IPS-15b (cell line): ENCODE measurements around the gene AGPAT4.
A peak's percentile ranks its signal among the peaks of the same experiment; 100 is the strongest.
"Not testable (repeated sequence)": the region's sequence is repeated elsewhere in the genome, so short reads cannot be mapped to it uniquely, and the experiment has no call there.

Source experiments
- H3K27me3 ChIP-seq: one replicate; pipeline ENCODE4 v1.6.1; 2013; ENCODE audit warnings: low read length; ENCODE audit not compliant: control insufficient read depth, insufficient read depth
- H3K36me3 ChIP-seq: one replicate; pipeline ENCODE4 v1.6.1; 2013; ENCODE audit warnings: low read length; ENCODE audit not compliant: control insufficient read depth, insufficient read depth
- H3K4me1 ChIP-seq: one replicate; pipeline ENCODE4 v1.6.1; 2013; ENCODE audit warnings: mild to moderate bottlenecking, low read length; ENCODE audit not compliant: control insufficient read depth, insufficient read depth
- H3K4me3 ChIP-seq: one replicate; pipeline ENCODE4 v1.5.1; 2013; ENCODE audit warnings: low read depth, low read length
- H3K9ac ChIP-seq: one replicate; pipeline ENCODE4 v1.6.1; 2013; ENCODE audit warnings: low read depth, mild to moderate bottlenecking, low read length
- H3K9me3 ChIP-seq: one replicate; pipeline ENCODE4 v1.6.1; 2013; ENCODE audit warnings: mild to moderate bottlenecking, low read length; ENCODE audit not compliant: control insufficient read depth, insufficient read depth

AGPAT4 gene

GRCh38 chr6:161273752-161274487 is at the start of gene AGPAT4:
Gene AGPAT4, minus strand, starts transcription at chr6:161274061. Its CDS starts 41,848 bp downstream, at chr6:161232213.
- H3K4me1 ChIP-seq, result peaks cover 16% of the 10 kb centered on the region
- peak within 1 kb of the TSS; percentile 90 for H3K9ac ChIP-seq
- H3K4me3 ChIP-seq, result peak within 1 kb of the TSS; percentile 73
- no peaks in the 10 kb centered on the region for H3K36me3 ChIP-seq
- H3K27me3 ChIP-seq, result no peaks in the 10 kb centered on the region
- no peaks in the 10 kb centered on the region for H3K9me3 ChIP-seq

GRCh38 chr6:161319231-161319630 is 45.4 kb upstream of the AGPAT4 start:
- Histone ChIP-seq H3K4me3 (no peak overlapping the region), H3K9me3 (no peaks in the 10 kb centered on the region), H3K27me3 (no peaks in the 10 kb centered on the region), H3K9ac (no peak overlapping the region), H3K36me3 (no peaks in the 10 kb centered on the region), H3K4me1 (no peaks in the 10 kb centered on the region)

GRCh38 chr6:161318456-161318855 is 44.6 kb upstream of the AGPAT4 start:
- Histone ChIP-seq H3K27me3 (no peaks in the 10 kb centered on the region), H3K4me3 (no peak overlapping the region), H3K4me1 (no peaks in the 10 kb centered on the region)

GRCh38 chr6:161316531-161316930 is 42.7 kb upstream of the AGPAT4 start:
- Histone ChIP-seq H3K36me3 (no peaks in the 10 kb centered on the region), H3K4me1 (no peaks in the 10 kb centered on the region)

More at GRCh38 chr6:161318456-161318855, 44.6 kb upstream of the AGPAT4 start:
- no peak overlapping the region for H3K9ac ChIP-seq
- H3K36me3 ChIP-seq, result no peaks in the 10 kb centered on the region
- H3K9me3 ChIP-seq, result no peaks in the 10 kb centered on the region

GRCh38 chr6:161315246-161315917 is 41.5 kb upstream of the AGPAT4 start:
- H3K9ac ChIP-seq, H3K4me3 ChIP-seq, H3K4me1 ChIP-seq, H3K36me3 ChIP-seq, H3K27me3 ChIP-seq, H3K9me3 ChIP-seq: not testable (repeated sequence)

More at GRCh38 chr6:161316531-161316930, 42.7 kb upstream of the AGPAT4 start:
- Histone ChIP-seq H3K4me3 (no peak overlapping the region), H3K9ac (no peak overlapping the region), H3K9me3 (no peaks in the 10 kb centered on the region), H3K27me3 (no peaks in the 10 kb centered on the region)

- not testable (repeated sequence) for H3K9ac ChIP-seq, H3K36me3 ChIP-seq, H3K4me1 ChIP-seq, H3K27me3 ChIP-seq, H3K9me3 ChIP-seq, H3K4me3 ChIP-seq
Observed at GRCh38 chr6:161314541-161315245, 40.8 kb upstream of the AGPAT4 start.

- H3K36me3 ChIP-seq, result no peaks in the 10 kb centered on the region
- H3K27me3 ChIP-seq, result no peaks in the 10 kb centered on the region
- H3K9me3 ChIP-seq, result no peaks in the 10 kb centered on the region
- no peak overlapping the region for H3K9ac ChIP-seq
- H3K4me3 ChIP-seq, result no peak overlapping the region
- no peaks in the 10 kb centered on the region for H3K4me1 ChIP-seq
Observed at GRCh38 chr6:161313940-161314509, 40.2 kb upstream of the AGPAT4 start.

- H3K4me3 ChIP-seq, H3K9ac ChIP-seq, H3K36me3 ChIP-seq, H3K9me3 ChIP-seq, H3K27me3 ChIP-seq, H3K4me1 ChIP-seq: not testable (repeated sequence)
Observed at GRCh38 chr6:161313475-161313874, 39.6 kb upstream of the AGPAT4 start.

GRCh38 chr6:161309774-161310173 is 35.9 kb upstream of the AGPAT4 start:
- not testable (repeated sequence) for H3K4me1 ChIP-seq

GRCh38 chr6:161308075-161308655 is 34.3 kb upstream of the AGPAT4 start:
- no peaks in the 10 kb centered on the region for H3K36me3 ChIP-seq

More at GRCh38 chr6:161309774-161310173, 35.9 kb upstream of the AGPAT4 start:
- H3K9ac ChIP-seq, H3K27me3 ChIP-seq, H3K4me3 ChIP-seq, H3K36me3 ChIP-seq, H3K9me3 ChIP-seq: not testable (repeated sequence)

GRCh38 chr6:161305860-161306259 is 32.0 kb upstream of the AGPAT4 start:
- H3K36me3 ChIP-seq, result no peaks in the 10 kb centered on the region
- H3K27me3 ChIP-seq, result no peaks in the 10 kb centered on the region
- no peaks in the 10 kb centered on the region for H3K4me1 ChIP-seq
- H3K9ac ChIP-seq, result no peak overlapping the region
- no peaks in the 10 kb centered on the region for H3K9me3 ChIP-seq
- no peak overlapping the region for H3K4me3 ChIP-seq

More at GRCh38 chr6:161308075-161308655, 34.3 kb upstream of the AGPAT4 start:
- Histone ChIP-seq H3K4me3 (no peak overlapping the region), H3K9ac (no peak overlapping the region), H3K9me3 (no peaks in the 10 kb centered on the region), H3K4me1 (no peaks in the 10 kb centered on the region), H3K27me3 (no peaks in the 10 kb centered on the region)
